Activated CD4-positive, alpha-beta T cell treated with anti-CD3 and anti-CD28 coated beads, Interleukin-2, amount 50 U/mL, for 1 hour (primary cell): ENCODE results near the gene WNT2.
"Not testable (repeated sequence)": the region's sequence is repeated elsewhere in the genome, so short reads cannot be mapped to it uniquely, and the experiment has no call there.

Experiments
- DNase-seq: peaks from one replicate; pipeline ENCODE4 v3.0.0-alpha.2; 2020

The WNT2 gene

DNA sequence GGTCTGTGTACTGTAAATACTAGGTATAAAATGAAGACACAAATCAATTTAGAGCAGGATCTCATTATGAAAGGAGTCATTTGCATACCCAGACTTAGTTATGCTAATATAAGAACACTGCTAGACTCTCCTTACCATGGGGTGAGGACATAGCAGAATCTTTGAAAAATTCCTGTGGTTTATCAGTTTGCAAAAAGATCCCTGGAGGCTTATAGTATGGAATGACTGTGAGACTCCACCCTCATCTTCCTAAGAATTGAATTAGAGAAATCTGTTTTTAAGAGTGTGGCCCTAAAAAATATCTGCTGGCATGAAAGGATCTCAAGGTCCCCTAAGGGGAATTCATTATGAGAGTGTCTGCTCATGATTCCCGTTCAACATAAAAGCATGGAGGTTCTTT, 63.2 kb downstream of the WNT2 start:
- no peak for DNase-seq

- DNase-seq, result no peak
These were observed 71.2 kb downstream of the WNT2 start for GRCh38 chr7:117251687-117252086.

- DNase-seq, result no peak
These were observed 72.1 kb downstream of the WNT2 start for GRCh38 chr7:117250801-117251200.

DNA sequence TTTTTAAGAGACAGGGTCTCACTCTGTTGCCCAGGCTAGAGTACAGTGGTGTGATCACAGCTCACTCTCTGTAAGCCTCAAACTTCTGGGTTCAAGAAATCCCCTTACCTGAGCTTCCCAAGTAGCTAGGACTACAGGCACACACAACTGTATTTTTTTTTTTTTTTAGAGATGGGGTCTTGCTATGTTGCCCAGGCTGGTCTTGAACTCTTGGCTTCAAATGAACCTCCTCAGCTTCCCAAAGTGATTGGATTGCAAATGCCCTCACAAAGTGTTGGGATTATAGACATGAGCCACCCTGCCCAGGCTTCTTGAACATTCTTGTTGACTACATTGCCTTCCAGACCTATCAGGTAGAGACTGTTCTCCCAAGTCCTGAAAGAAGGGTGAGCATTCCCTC, 72.6 kb downstream of the WNT2 start:
- DNase-seq, result no peak

GRCh38 chr7:117249696-117250095, 73.2 kb downstream of the WNT2 start:
- no peak for DNase-seq

- DNase-seq, result no peak
These were observed 74.0 kb downstream of the WNT2 start for GRCh38 chr7:117248829-117249228.

- DNase-seq, result no peak
These were observed 75.0 kb downstream of the WNT2 start for GRCh38 chr7:117247809-117248208.

DNA sequence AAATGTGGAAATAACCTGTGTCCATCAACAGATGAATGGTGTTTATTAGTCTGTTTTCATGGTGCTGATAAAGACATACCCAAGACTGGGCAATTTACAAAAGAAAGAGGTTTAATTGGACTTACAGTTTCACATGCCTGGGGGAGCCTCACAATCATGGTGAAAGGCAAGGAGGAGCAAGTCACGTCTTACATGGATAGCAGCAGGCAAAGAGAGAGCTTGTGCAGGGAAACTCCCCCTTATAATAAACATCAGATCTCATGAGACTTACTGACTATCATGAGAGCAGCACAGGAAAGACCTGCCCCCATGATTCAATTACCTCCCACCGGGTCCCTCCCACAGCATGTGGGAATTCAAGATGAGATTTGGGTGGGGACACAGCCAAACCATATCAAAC, 77.2 kb downstream of the WNT2 start:
- DNase-seq, result not testable (repeated sequence)

- no peak for DNase-seq
These were observed 79.5 kb downstream of the WNT2 start for GRCh38 chr7:117243390-117243789.

- no peak for DNase-seq
These were observed 81.8 kb downstream of the WNT2 start for GRCh38 chr7:117241088-117241487.

DNA sequence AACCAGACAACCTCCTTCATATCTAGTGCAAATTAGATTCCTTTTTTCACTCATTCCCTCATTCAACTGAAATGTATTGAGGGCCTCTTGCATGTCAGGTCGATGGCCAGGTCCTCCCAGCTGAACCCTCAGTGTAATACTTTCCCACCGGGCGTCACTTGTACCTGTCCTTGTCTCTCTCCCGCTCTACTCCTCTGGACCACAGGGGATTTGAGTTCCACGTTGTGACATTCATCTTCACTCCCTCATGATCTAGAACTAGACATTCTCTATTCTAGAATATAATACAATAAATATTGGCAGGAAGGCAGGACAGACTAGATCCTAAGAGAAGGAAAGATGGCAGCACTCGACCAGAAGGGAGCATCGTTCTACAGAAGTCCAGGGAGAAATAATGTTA, 83.9 kb downstream of the WNT2 start:
- no peak for DNase-seq

DNA sequence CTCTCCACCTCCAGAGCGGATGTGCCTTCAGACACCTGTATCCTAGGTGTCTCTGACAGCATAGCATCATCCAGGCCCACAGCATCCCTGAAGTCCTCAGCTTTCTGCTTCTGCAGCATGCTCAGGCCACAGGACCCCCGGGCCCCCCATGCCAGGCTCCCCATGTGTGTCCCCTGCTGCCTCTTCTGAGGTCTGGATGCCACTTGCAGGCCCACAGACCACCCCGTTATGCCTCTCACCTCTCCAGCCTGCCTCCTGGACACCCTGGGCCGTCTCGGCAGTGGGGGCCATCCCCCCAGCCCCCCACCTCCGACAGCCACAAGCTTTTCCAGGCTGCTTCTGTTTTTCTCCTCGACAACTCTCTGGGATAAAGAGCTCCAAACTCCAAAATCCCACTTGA, 84.4 kb downstream of the WNT2 start:
- no peak for DNase-seq

DNA sequence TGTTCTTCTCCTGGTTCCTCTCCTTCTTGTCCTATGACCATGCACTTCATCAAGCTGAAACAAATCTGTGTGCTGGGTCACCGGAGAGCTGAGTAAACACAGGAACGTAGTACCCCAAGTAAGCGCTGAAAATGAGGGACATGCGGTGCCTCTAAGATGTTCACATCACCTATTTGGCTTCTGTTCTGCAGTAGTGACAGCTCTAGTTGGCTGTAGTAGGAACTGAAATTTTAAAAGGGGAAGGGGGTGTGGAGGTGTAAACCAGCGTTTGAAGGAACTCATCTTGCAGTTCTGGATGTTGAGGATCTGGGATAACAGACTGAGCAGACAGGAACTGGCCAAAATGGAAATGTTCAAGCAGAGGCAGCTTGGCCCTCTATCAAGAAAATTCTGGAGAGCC, 85.2 kb downstream of the WNT2 start:
- no peak for DNase-seq

GRCh38 chr7:117231047-117231359, 91.9 kb downstream of the WNT2 start:
- DNase-seq, result no peak

DNA sequence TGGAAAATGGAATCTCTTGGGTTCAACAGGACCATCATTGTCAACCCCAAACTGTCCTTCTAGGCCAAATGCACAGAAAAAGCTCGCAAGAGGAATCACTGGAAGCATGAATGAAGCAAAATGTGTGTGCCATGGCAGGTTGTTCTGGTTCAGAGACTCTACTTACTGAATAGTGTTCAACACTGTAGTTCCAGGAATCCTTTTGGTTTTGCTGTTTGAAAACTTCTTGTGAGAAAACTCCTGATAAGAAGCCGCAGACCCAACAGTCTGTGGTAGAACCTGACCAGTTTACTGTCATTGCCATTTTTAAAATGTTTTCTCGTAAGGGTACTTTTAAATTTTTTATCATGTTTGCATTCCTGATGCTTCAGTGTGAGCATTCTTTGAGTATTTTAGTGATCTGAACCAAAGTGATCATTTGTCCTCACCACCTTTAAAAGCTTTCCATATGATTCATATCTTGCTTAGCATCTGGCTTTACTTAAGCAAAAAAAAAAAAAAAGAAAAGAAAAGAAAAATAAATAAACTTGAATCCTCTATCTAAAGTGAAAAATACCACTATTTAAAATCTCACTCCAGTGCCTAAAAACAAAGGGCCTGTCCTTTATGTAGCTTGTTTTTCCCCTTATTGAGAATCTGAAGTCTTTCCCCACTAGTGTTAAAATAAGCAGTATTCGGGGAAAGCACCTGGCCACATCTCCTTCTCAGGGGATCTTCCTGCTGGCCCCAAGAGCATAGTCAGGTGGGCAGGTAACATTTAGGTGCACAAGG, 92.4 kb downstream of the WNT2 start:
- DNase-seq, result no peak

DNA sequence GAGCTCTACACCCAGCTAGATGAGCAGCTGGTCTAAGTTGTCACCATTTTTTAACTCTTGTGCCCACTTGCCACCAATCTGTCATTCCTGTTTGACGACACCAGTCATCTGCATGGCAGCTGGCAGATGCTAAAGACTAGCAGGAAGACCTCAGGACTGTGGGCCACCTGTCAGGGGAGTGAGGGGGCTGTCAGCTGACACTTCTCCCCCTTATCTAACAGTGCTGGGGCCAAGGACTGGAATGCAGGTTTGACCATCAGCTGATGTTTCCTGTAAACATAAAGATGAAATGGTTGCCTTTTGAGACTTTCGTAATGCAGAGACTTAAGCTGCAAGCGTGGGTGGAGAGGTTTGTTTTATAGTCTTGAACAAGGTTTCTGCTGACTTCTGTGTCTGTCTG, 93.5 kb downstream of the WNT2 start:
- DNase-seq, result no peak

GRCh38 chr7:117227091-117227490, 95.8 kb downstream of the WNT2 start:
- DNase-seq, result no peak

DNA sequence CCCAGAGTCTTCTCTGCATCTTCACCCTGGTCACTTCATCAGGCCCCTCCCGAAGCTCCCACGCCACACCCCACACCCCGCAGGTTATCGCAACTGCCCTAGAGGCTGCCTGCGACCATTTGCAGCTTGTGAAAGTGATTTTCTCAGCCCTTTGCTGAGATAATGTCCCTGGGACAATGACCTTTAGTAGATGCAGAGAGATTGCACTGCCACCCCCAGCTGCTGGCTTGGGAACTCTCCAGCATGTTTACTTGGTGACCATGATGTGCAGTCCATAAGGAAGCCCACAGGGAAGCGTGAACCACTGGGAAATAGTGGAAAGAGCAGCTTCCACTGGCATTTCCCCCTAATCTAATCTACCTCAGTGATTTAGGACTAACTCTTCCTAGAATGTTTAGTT, 97.3 kb downstream of the WNT2 start:
- no peak for DNase-seq
